Trophoblast cell (in vitro differentiated cells and primary cell): ENCODE data around the gene CDKL5.

Experiments
- DNase-seq, 2 donors: peaks; one replicate each; pipeline ENCODE4 v3.0.0-alpha.2; 2016
- H2AFZ ChIP-seq: 2 replicates; pipeline ENCODE4 v1.6.1; 2013; ENCODE audit warnings: low read length, moderate library complexity, mild to moderate bottlenecking; ENCODE audit not compliant: insufficient read depth, poor library complexity
- H2AK5ac ChIP-seq: 2 replicates; pipeline ENCODE4 v1.6.1; 2013; ENCODE audit warnings: mild to moderate bottlenecking, low read length
- H2BK120ac ChIP-seq: 2 replicates; pipeline ENCODE4 v1.6.1; 2013; ENCODE audit warnings: low read length, mild to moderate bottlenecking, moderate library complexity; ENCODE audit not compliant: insufficient read depth, poor library complexity
- H2BK12ac ChIP-seq: 2 replicates; pipeline ENCODE4 v1.6.1; 2013; ENCODE audit warnings: mild to moderate bottlenecking, low read length, moderate library complexity
- H2BK5ac ChIP-seq: 2 replicates; pipeline ENCODE4 v1.6.1; 2013; ENCODE audit warnings: low read length, low read depth, moderate library complexity, mild to moderate bottlenecking; ENCODE audit not compliant: poor library complexity
- H3K14ac ChIP-seq: 2 replicates; pipeline ENCODE4 v1.6.1; 2013; ENCODE audit warnings: mild to moderate bottlenecking, low read length
- H3K18ac ChIP-seq: 2 replicates; pipeline ENCODE4 v1.6.1; 2013; ENCODE audit warnings: mild to moderate bottlenecking, low read length
- H3K23ac ChIP-seq: 2 replicates; pipeline ENCODE4 v1.6.1; 2013; ENCODE audit warnings: low read length
- H3K27ac ChIP-seq: 2 replicates; pipeline ENCODE4 v1.5.1; 2013; ENCODE audit warnings: low read depth, mild to moderate bottlenecking, inconsistent platforms, low read length, moderate library complexity
- H3K27me3 ChIP-seq: 2 replicates; pipeline ENCODE4 v1.6.1; 2013; ENCODE audit warnings: inconsistent platforms, mild to moderate bottlenecking, low read length, moderate library complexity; ENCODE audit not compliant: insufficient read depth
- H3K36me3 ChIP-seq, 2 experiments: 1 replicate in 1 of 2; 2 replicates in 1 of 2; pipeline ENCODE4 v1.6.1; 2013; ENCODE audit warnings: low read length in 2 of 2, mild to moderate bottlenecking in 2 of 2, moderate library complexity in 1 of 2; ENCODE audit not compliant: insufficient read depth in 2 of 2, control insufficient read depth in 1 of 2
- H3K4ac ChIP-seq: 2 replicates; pipeline ENCODE4 v1.6.1; 2013; ENCODE audit warnings: low read depth, mild to moderate bottlenecking, low read length, moderate library complexity
- H3K4me1 ChIP-seq, 2 experiments: 1 replicate in 1 of 2; 2 replicates in 1 of 2; pipeline ENCODE4 v1.6.1; 2013; ENCODE audit warnings: low read length in 2 of 2, mild to moderate bottlenecking in 2 of 2, moderate library complexity in 1 of 2; ENCODE audit not compliant: insufficient read depth in 2 of 2, control insufficient read depth in 1 of 2
- H3K4me2 ChIP-seq: 2 replicates; pipeline ENCODE4 v1.6.1; 2013; ENCODE audit warnings: inconsistent platforms, mild to moderate bottlenecking, low read length, moderate library complexity
- H3K4me3 ChIP-seq: 2 replicates; pipeline ENCODE4 v1.5.1; 2013; ENCODE audit warnings: mild to moderate bottlenecking, low read depth, low read length, inconsistent platforms
- H3K79me1 ChIP-seq: one replicate; pipeline ENCODE4 v1.6.1; 2013; ENCODE audit warnings: low read length
- H3K79me2 ChIP-seq: 2 replicates; pipeline ENCODE4 v1.6.1; 2013; ENCODE audit warnings: low read length, mild to moderate bottlenecking; ENCODE audit not compliant: control insufficient read depth, insufficient read depth, poor library complexity
- H3K9ac ChIP-seq: 2 replicates; pipeline ENCODE4 v1.6.1; 2013; ENCODE audit warnings: mild to moderate bottlenecking, low read length
- H3K9me3 ChIP-seq: 2 replicates; pipeline ENCODE4 v1.6.1; 2013; ENCODE audit warnings: low read depth, mild to moderate bottlenecking, control low read depth, inconsistent platforms, low read length; ENCODE audit not compliant: insufficient read depth
- H4K12ac ChIP-seq: 2 replicates; pipeline ENCODE4 v1.6.1; 2013; ENCODE audit warnings: low read depth, mild to moderate bottlenecking, low read length, moderate library complexity
- H4K8ac ChIP-seq: 2 replicates; pipeline ENCODE4 v1.6.1; 2013; ENCODE audit warnings: low read depth, mild to moderate bottlenecking, low read length, moderate library complexity
- H4K91ac ChIP-seq: one replicate; pipeline ENCODE4 v1.6.1; 2013; ENCODE audit warnings: low read depth, mild to moderate bottlenecking, low read length, moderate library complexity
- WGBS: extraction: QIAGEN DNeasy Blood & Tissue Kit; methylation state at CpG from one replicate; pipeline ENCODE4 v1.1.7; 2013; ENCODE audit warnings: missing lambda C conversion rate; ENCODE audit not compliant: insufficient read length, insufficient coverage; ENCODE audit errors: extremely low coverage; 5-methylcytosine and 5-hydroxymethylcytosine counted together

CDKL5 gene

GRCh38 chrX:18620349-18620748 lies 194.9 kb downstream of the CDKL5 start:
- Histone ChIP-seq H3K9ac (no peak overlapping the region), H4K91ac (peak overlapping the region; percentile 0), H3K4ac (no peak overlapping the region), H2BK5ac (no peak overlapping the region), H3K4me1 (peaks cover 3 to 8% of the 10 kb centered on the region in 2 experiments), H4K12ac (no peak overlapping the region), H2BK12ac (no peak overlapping the region), H3K27me3 (no peaks in the 10 kb centered on the region), H3K27ac (no peak overlapping the region), H2AK5ac (no peak overlapping the region), H3K36me3 (peaks cover 2 to 3% of the 10 kb centered on the region in 2 experiments), H3K4me3 (no peak overlapping the region), H3K79me2 (no peaks in the 10 kb centered on the region), H3K18ac (no peak overlapping the region), H3K23ac (no peak overlapping the region), H4K8ac (no peak overlapping the region), H2AFZ (no peak overlapping the region), H3K79me1 (no peaks in the 10 kb centered on the region), H2BK120ac (no peak overlapping the region), H3K4me2 (no peak overlapping the region), H3K14ac (no peak overlapping the region), H3K9me3 (no peaks in the 10 kb centered on the region)
- WGBS, result no CpG with 5 or more reads among the region's 8 CpGs
- DNase-seq, result peak; percentile 79 to 90

GRCh38 chrX:18624599-18624998 lies 199.2 kb downstream of the CDKL5 start:
- Histone ChIP-seq H3K9me3 (no peaks in the 10 kb centered on the region), H2BK120ac (no peak overlapping the region), H3K36me3 (peaks cover 5 to 10% of the 10 kb centered on the region in 2 experiments), H2AFZ (no peak overlapping the region), H3K4ac (no peak overlapping the region), H2AK5ac (no peak overlapping the region), H3K4me2 (no peak overlapping the region), H3K27me3 (no peaks in the 10 kb centered on the region), H2BK5ac (no peak overlapping the region), H2BK12ac (no peak overlapping the region), H3K4me1 (peaks cover 0 to 2% of the 10 kb centered on the region in 2 experiments), H3K4me3 (no peak overlapping the region), H3K79me2 (no peaks in the 10 kb centered on the region), H4K91ac (no peak overlapping the region), H3K9ac (no peak overlapping the region), H4K8ac (no peak overlapping the region), H3K14ac (no peak overlapping the region), H4K12ac (no peak overlapping the region), H3K18ac (no peak overlapping the region), H3K79me1 (no peaks in the 10 kb centered on the region), H3K27ac (no peak overlapping the region), H3K23ac (no peak overlapping the region)
- no peak for DNase-seq
- no CpG with 5 or more reads among the region's 2 CpGs for WGBS

- Histone ChIP-seq H2BK5ac (no peak overlapping the region), H3K18ac (no peak overlapping the region), H3K79me2 (no peaks in the 10 kb centered on the region), H3K27me3 (no peaks in the 10 kb centered on the region), H3K79me1 (no peaks in the 10 kb centered on the region), H3K27ac (no peak overlapping the region), H4K91ac (no peak overlapping the region), H4K12ac (no peak overlapping the region), H3K9me3 (no peaks in the 10 kb centered on the region), H3K4me1 (no peaks in the 10 kb centered on the region), H3K23ac (no peak overlapping the region), H3K14ac (no peak overlapping the region), H3K4ac (no peak overlapping the region), H3K4me2 (no peak overlapping the region), H4K8ac (no peak overlapping the region), H2AK5ac (no peak overlapping the region), H2BK12ac (no peak overlapping the region), H3K4me3 (no peak overlapping the region), H3K36me3 (peaks cover 3 to 6% of the 10 kb centered on the region in 2 experiments), H2BK120ac (no peak overlapping the region), H2AFZ (no peak overlapping the region), H3K9ac (no peak overlapping the region)
- WGBS, result no CpG with 5 or more reads among the region's 8 CpGs
- DNase-seq, result peak in 1 of 2 donors; percentile 48
Observed at GRCh38 chrX:18630934-18631333, 205.5 kb downstream of the CDKL5 start.

GRCh38 chrX:18638398-18638797 lies 213.0 kb downstream of the CDKL5 start:
- H3K36me3 ChIP-seq, result no peaks in the 10 kb centered on the region
- no peak for DNase-seq

More at GRCh38 chrX:18638398-18638797, 213.0 kb downstream of the CDKL5 start:
- no peak overlapping the region for H3K14ac ChIP-seq
- H3K79me2 ChIP-seq, result no peaks in the 10 kb centered on the region
- no peak overlapping the region for H4K12ac ChIP-seq
- no peak overlapping the region for H2AK5ac ChIP-seq
- no peak overlapping the region for H2AFZ ChIP-seq
- H3K9ac ChIP-seq, result no peak overlapping the region
- no peak overlapping the region for H3K4me2 ChIP-seq
- no peaks in the 10 kb centered on the region for H3K9me3 ChIP-seq
- no peaks in the 10 kb centered on the region for H3K4me1 ChIP-seq
- H4K8ac ChIP-seq, result no peak overlapping the region
- no peak overlapping the region for H3K23ac ChIP-seq
- H2BK12ac ChIP-seq, result no peak overlapping the region
- H2BK120ac ChIP-seq, result no peak overlapping the region
- H3K79me1 ChIP-seq, result no peaks in the 10 kb centered on the region
- H3K27ac ChIP-seq, result no peak overlapping the region
- no CpG with 5 or more reads among the region's 2 CpGs for WGBS
- H2BK5ac ChIP-seq, result no peak overlapping the region
- no peak overlapping the region for H3K4ac ChIP-seq
- no peaks in the 10 kb centered on the region for H3K27me3 ChIP-seq
- no peak overlapping the region for H4K91ac ChIP-seq
- no peak overlapping the region for H3K18ac ChIP-seq
- no peak overlapping the region for H3K4me3 ChIP-seq
